T-helper 1 cell treated with Interleukin-12 subunit alpha and Interleukin-12 subunit beta and Interleukin-4 antibody, amounts not matched to agents 30 ng/mL and 1 ng/mL, for 36 hours (primary cell): Measurements from ENCODE around the gene EPN3. TPM values are rescaled to one million over a fixed set of nuclear protein-coding genes. Genes with fewer than 3 reads are reported as not detected.

Experiments
- intact Hi-C: fragments of 100-400 bp; cut with micrococcal nuclease; formaldehyde crosslinking; loops from one replicate; pipeline ENCODE4 v1.15.1; 2024
- total RNA-seq: library from RNA; stranded (reverse); gene quantifications from 2 replicates; pipeline ENCODE4 v1.2.3, GENCODE V29; 2022

The EPN3 gene
- total RNA-seq, 1 donor from 2014 or later: 0.05 TPM

DNA sequence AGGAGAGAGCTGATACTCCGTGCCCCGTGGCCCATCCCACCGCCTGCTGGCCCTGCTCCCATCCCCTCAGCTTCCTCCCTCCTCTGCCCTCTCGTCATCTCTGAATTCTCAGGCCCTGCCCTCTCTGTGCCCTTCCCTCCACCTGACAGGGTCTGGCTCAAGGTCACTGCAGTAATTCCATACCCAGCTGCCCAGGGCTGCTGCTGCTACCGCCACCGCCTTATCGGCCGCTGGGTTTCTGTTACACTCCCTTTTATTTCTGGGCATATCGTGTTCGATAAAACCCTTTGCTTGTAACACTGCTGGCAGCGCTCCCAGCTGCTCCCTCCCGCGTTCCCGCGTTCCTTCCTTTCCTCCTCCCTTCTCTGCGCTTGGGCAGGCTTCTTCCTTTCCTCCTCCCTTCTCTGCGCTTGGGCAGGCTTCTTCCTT is 1.2 kb downstream of the EPN3 start:
- intact Hi-C loops: no loop called here

- intact Hi-C loops: no loop called here
These were observed 1.9 kb downstream of the EPN3 start for GRCh38 chr17:50534222-50534978.

DNA sequence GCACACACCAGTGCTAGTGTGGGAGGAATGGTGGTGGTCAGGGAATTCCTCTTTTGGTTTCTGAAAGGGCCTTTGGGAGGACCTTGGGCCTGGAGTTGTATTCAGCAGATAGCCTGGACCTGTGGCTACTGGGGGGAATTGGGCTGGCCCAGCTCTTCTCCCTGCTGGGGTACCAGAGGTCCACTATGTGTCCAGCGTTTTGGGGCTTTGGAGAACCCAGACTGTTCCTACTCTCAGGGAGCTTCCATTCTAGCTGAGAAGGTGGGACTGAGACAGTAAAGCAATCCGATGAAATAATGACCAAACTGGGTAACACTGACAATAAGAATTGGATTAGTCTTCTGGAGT is 2.4 kb downstream of the EPN3 start:
- intact Hi-C loops: no loop called here

- intact Hi-C loops: no loop called here
These were observed 2.9 kb downstream of the EPN3 start for GRCh38 chr17:50535407-50535806.

DNA sequence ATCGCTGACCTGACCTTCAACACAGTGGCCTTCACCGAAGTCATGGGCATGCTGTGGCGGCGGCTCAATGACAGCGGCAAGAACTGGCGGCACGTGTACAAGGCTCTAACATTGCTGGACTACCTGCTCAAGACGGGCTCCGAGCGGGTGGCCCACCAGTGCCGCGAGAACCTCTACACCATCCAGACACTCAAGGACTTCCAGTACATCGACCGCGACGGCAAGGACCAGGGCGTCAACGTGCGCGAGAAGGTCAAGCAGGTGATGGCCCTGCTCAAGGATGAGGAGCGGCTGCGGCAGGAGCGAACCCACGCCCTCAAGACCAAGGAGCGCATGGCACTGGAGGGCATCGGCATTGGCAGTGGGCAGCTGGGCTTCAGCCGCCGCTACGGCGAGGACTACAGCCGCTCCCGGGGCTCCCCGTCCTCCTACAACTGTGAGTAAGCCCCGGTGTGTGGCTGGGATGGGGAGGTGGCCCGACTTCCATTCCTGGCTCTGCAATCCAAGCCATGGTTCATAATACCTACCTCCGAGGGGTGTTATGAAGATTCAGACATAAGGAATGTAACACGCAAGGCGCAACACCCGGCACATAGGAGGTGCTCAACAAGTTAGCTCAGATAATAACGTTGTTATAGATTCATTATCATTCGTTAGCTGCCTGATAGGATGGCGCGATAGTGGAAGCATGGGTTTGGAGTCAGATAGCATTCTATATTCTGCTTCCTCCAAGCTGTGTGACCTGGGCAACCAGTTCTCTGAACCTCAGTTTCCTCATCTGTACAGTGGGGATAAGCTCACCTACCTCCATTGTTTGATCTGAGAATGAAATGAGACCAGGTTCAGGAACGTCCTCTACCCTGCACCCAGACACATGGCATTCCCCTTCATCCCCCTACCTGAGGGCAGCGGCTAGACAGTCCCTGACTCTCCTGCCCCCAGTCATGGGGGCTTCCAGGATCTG is 4.4 kb downstream of the EPN3 start:
- intact Hi-C loops: no loop called here

DNA sequence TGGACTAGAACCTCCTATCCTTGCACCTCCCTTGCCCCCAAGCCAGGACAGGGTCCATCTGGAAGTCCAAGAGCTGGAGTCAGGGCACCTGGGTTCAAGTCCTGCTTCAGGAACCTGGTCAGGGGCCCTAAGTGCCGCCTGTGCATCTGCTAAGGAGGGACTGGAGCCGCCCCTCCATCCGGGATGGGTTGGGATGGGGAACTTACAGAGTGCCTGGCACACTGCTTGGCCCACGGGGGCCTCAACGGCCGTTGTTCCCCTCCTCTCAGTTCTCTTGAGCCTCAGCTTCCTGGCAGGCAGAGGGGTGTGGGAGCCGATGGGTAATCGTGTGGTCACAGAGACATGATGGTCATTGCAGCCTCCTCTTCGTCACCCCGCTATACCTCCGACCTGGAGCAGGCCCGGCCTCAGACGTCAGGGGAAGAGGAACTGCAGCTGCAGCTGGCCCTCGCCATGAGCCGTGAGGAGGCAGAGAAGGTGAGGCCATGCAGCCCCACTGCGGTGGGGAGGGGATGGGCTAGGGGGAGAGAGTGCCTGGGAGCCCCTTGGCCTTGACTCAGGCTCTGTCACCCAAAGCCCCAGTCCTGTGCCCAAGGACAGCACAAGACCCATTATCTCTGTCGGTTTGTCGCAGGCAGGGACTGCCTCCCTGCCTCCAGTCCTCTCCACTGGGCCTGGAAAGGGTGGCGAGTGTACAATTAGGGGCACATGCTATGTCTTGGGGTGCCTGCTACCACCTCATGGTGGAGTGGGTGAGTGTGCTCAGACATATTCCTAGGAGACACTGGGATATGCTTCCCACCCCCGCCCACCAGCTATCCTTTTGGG is 5.4 kb downstream of the EPN3 start:
- intact Hi-C loops: no loop called here

- intact Hi-C loops: no loop called here
These were observed 6.2 kb downstream of the EPN3 start for GRCh38 chr17:50538549-50539410.

GRCh38 chr17:50539762-50540559 is 7.4 kb downstream of the EPN3 start:
- intact Hi-C loops: loop anchor here (10.0 kb wide), 1 partner anchor 715 kb away; no protein-coding TSS in a partner anchor

DNA sequence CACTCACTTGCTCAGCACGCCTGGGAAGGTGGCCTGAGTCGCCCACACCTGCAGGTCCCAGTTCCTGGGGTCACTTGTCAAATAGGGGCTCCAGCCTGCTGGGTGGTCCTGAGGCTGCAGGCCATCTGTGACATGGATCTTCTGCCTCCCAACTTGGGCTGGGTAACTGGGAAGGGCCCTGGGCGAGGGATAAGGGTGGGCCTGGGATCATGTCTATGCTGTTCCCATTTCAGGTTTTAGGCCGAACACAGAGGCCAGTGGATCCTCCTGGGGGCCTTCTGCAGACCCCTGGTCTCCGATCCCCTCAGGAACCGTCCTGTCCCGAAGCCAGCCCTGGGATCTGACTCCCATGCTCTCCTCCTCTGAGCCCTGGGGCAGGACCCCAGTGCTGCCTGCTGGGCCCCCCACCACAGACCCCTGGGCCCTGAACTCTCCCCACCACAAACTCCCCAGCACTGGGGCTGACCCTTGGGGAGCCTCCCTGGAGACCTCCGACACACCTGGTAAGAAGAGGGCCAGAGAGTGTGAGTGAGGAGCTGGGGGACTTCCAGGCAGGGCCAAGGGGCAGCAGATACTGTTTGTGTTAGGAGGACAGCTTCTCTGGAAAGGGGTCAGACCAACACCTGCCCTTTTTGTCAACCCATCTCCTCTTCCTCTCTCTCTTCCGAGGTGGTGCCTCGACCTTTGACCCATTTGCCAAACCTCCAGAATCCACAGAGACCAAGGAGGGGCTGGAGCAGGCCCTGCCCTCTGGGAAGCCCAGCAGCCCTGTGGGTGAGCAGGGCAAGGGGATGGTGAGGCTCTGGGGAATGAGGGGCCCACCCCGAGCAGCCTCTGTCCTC is 8.2 kb downstream of the EPN3 start:
- intact Hi-C loops: loop anchor here (10.0 kb wide), 1 partner anchor 714 kb away; no protein-coding TSS in a partner anchor

GRCh38 chr17:50541402-50541715 is 8.8 kb downstream of the EPN3 start:
- intact Hi-C loops: loop anchor here (10.0 kb wide), 1 partner anchor 713 kb away; no protein-coding TSS in a partner anchor

- intact Hi-C loops: loop anchor here (1.0 to 10.0 kb wide), 8 partner anchors 18 to 713 kb away; partner anchors contain the start of genes ACSF2, CACNA1G, LUC7L3 and RSAD1
These were observed 9.5 kb downstream of the EPN3 start for GRCh38 chr17:50541716-50542688.

GRCh38 chr17:50542795-50543774 is 10.6 kb downstream of the EPN3 start:
- intact Hi-C loops: loop anchor here (1.0 to 10.0 kb wide), 8 partner anchors 17 to 712 kb away; partner anchors contain the start of genes ACSF2, CACNA1G, LUC7L3 and RSAD1

DNA sequence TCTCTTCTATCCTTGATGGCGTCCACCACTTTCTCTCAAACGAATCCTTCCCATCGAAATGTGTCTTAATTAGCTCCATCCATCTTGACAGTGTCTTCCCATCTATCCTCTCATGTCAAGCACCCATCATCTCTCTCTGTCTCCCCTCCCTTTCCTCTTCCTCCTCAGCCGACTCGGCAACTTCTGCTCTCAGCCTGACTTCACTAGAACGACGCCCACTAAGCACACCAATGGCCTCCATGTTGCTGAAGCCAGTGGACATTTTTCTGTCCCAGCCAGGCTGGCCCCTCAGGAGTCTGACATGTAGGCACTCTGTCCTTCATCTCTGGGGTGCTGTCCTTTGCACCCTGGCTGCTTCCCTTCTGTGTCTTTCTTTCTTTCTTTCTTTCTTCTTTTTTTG is 12.0 kb downstream of the EPN3 start:
- intact Hi-C loops: loop anchor here (10.0 kb wide), 1 partner anchor 710 kb away; no protein-coding TSS in a partner anchor

DNA sequence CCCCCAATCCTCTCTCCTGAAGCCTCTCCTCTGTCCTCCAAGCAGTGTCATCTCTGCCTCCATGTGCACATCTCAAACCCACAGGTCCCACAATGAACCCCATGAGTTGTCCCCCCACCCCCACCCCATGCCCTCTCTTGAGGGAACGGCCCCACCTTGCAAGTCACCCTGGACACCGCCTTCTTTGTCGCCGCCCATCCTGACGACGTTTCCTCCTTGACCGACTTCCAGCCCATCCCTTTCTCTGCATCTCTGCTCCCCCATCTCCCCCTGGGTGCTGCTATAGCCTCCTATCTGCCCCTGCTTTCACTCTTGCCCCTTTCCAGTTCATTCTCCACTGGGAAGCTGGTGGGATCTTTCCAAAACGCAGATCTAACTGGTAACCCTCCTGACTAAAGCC is 12.8 kb downstream of the EPN3 start:
- intact Hi-C loops: loop anchor here (10.0 kb wide), 1 partner anchor 709 kb away; no protein-coding TSS in a partner anchor

DNA sequence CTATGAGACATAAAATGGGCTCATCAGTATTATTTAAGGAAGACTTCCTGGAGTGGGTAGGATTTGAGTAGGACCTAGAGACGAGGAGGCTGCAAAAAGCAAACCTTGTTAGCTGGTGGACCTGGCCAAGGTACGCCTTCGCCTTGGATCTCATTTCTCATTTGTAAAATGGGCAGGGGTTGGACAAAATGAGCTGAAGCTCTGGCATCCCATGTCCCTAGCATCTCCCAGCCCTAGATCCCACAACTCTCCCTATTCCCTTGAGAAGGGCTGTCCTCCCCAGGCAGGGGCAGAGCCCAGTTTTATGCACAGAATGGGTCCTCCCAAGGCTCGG is 14.1 kb downstream of the EPN3 start:
- intact Hi-C loops: loop anchor here (1.0 to 10.0 kb wide), 11 partner anchors 14 to 708 kb away; partner anchors contain the start of genes CACNA1G and NME1
